Measurements from ENCODE around the gene GFI1B.

- TF ChIP-seq KDM5A (IDR thresholded peaks at IDR 0.05) (no peak), MAX (IDR thresholded peaks at IDR 0.05) (no peak), CTCF (IDR thresholded peaks at IDR 0.05) (no peak), PHF8 (IDR thresholded peaks at IDR 0.05; ENCODE audit: borderline replicate concordance, low read depth) (no peak), TP53 (CRISPR knock-in tag; IDR thresholded peaks at IDR 0.05) (no peak), ZFP36 (IDR thresholded peaks at IDR 0.05; ENCODE audit: borderline replicate concordance, partially characterized antibody) (no peak), CHD4 (IDR thresholded peaks at IDR 0.05; ENCODE audit: borderline replicate concordance) (no peak), CBX8 (IDR thresholded peaks at IDR 0.05) (no peak), NR3C1 (IDR thresholded peaks at IDR 0.05) (no peak), POLR2A (IDR thresholded peaks at IDR 0.05; ENCODE audit: low read length) (no peak)
These were observed 17.5 kb upstream of the GFI1B start for GRCh38 chr9:132961002-132961401.
